K562 (cell line): ENCODE measurements around the gene DIAPH3. TPM values are rescaled to one million over a fixed set of nuclear protein-coding genes. Genes with fewer than 3 reads are reported as not detected.

ENCODE experiments used
- ATAC-seq: fragments of 200-7000 bp; cut with Tn5 transposase; 3 replicates; pipeline ENCODE4 v1.9.1; 2020; ENCODE audit warnings: moderate library complexity
- BruUV-seq: library from RNA; stranded (reverse); fragments of 400-500 nt; replicated peaks from 2 replicates; lab custom pipeline; 2021; lab: Mats Ljungman, UMichigan
- CTCF ChIA-PET: fragments of 300-600 bp; formaldehyde crosslinking; extraction: SDS; loops from one replicate; lab custom pipeline; 2021; ENCODE audit warnings: low intra/inter-chr PET ratio; lab: Yijun Ruan, JAX
- POLR2A ChIA-PET: fragments of 300-600, 350-650 bp; sonication (Branson Sonifier 250); formaldehyde crosslinking; extraction: SDS; loops from one replicate; lab custom pipeline; 2021; ENCODE audit warnings: antibody characterized with exemption, inconsistent platforms; lab: Yijun Ruan, JAX
- DNase-seq, 4 experiments: peaks; one replicate each; pipeline versions ENCODE4 v3.0.0 to v3.0.0-alpha.2; 2011 to 2018; ENCODE audit warnings: low spot score in 3 of 4, mixed read lengths in 3 of 4; ENCODE audit errors: extremely low read depth in 1 of 4
- FAIRE-seq: peaks from 2 replicates; lab custom pipeline; 2011; peaks lifted over from hg19 to GRCh38; lab: Jason Lieb, UNC
- H2AFZ ChIP-seq: 2 replicates; pipeline ENCODE4 v1.6.0; 2011; ENCODE audit warnings: low read depth, low read length, control low read depth, inconsistent platforms
- H3K27ac ChIP-seq: fragments of 200-600 bp; 3 replicates; pipeline ENCODE4 v1.8.0; 2011; ENCODE audit warnings: low read depth, mild to moderate bottlenecking, control low read depth, inconsistent platforms, low read length, moderate library complexity, mixed read lengths; ENCODE audit errors: extremely low read depth
- H3K27me3 ChIP-seq, 2 experiments: fragments of 300-600 bp in 1 of 2; 2 replicates in 1 of 2; 3 replicates in 1 of 2; pipeline versions ENCODE4 v1.6.0 to v1.8.0; 2011; ENCODE audit warnings: inconsistent platforms in 2 of 2, low read length in 2 of 2, mild to moderate bottlenecking in 1 of 2, mixed read lengths in 1 of 2, moderate library complexity in 1 of 2; ENCODE audit not compliant: control insufficient read depth in 2 of 2, insufficient read depth in 2 of 2
- H3K36me3 ChIP-seq: fragments of 300-600 bp; 3 replicates; pipeline ENCODE4 v1.8.0; 2011; ENCODE audit warnings: mild to moderate bottlenecking, low read length, inconsistent platforms; ENCODE audit not compliant: control insufficient read depth, insufficient read depth
- H3K4me1 ChIP-seq, 2 experiments: fragments of 200-600 bp in 1 of 2; replicated peaks in 1 of 2; 2 replicates in 1 of 2; 3 replicates in 1 of 2; pipeline versions ENCODE4 v1.5.1 to v1.8.0; 2011; ENCODE audit warnings: inconsistent platforms in 2 of 2, low read length in 2 of 2, mild to moderate bottlenecking in 1 of 2, mixed read lengths in 1 of 2, moderate library complexity in 1 of 2; ENCODE audit not compliant: control insufficient read depth in 2 of 2, insufficient read depth in 2 of 2
- H3K4me2 ChIP-seq: 2 replicates; pipeline ENCODE4 v1.6.1; 2011; ENCODE audit warnings: low read length, control low read depth, inconsistent platforms, mixed read lengths; ENCODE audit not compliant: insufficient read depth
- H3K4me3 ChIP-seq: fragments of 200-600 bp; sonication (generic), shearing (Covaris generic); 2 replicates; pipeline ENCODE4 v1.5.1; 2016; ENCODE audit warnings: control low read depth, inconsistent platforms
- H3K79me2 ChIP-seq: fragments of 200-600 bp; 3 replicates; pipeline ENCODE4 v1.8.0; 2011; ENCODE audit warnings: low read length, inconsistent platforms; ENCODE audit not compliant: control insufficient read depth, insufficient read depth
- H3K9ac ChIP-seq, 2 experiments: 2 replicates each; pipeline versions ENCODE4 v1.6.0 to v1.6.1; 2011; ENCODE audit warnings: low read depth in 2 of 2, low read length in 2 of 2, control low read depth in 1 of 2, inconsistent platforms in 1 of 2, mild to moderate bottlenecking in 1 of 2, mixed read lengths in 1 of 2; ENCODE audit not compliant: insufficient read depth in 1 of 2
- H3K9me1 ChIP-seq: one replicate; pipeline ENCODE4 v1.6.0; 2011; ENCODE audit warnings: inconsistent platforms, mild to moderate bottlenecking, low read length, moderate library complexity; ENCODE audit not compliant: control insufficient read depth, insufficient read depth
- H3K9me3 ChIP-seq: replicated peaks from 2 replicates; pipeline ENCODE4 v1.5.1; 2011; ENCODE audit warnings: low read depth, low read length, inconsistent platforms; ENCODE audit not compliant: control insufficient read depth, insufficient read depth
- H4K20me1 ChIP-seq: replicated peaks from 2 replicates; pipeline ENCODE4 v1.6.1; 2011; ENCODE audit warnings: low read length, inconsistent platforms, mixed read lengths; ENCODE audit not compliant: control insufficient read depth, insufficient read depth
- BMI1 ChIP-seq: fragments of 150-350 bp; IDR thresholded peaks from 2 replicates; pipeline ENCODE4 v1.6.1; 2014; ENCODE audit warnings: low read length
- C11orf30 ChIP-seq: fragments of 450-650 bp; IDR thresholded peaks from 2 replicates; pipeline ENCODE4 v1.6.1; 2016; ENCODE audit warnings: low read depth, mild to moderate bottlenecking
- CAMTA2 ChIP-seq: fragments of 250-450 bp; sonication (Bioruptor Pico); conservative IDR thresholded peaks from 2 replicates; pipeline ENCODE4 v1.5.1; 2022
- CREB1 ChIP-seq, 2 experiments: sonication (generic) in 1 of 2; formaldehyde crosslinking in 1 of 2; IDR thresholded peaks; 2 replicates each; pipeline versions ENCODE4 v1.6.1 to v1.8.0; 2012 to 2022; ENCODE audit warnings: inconsistent platforms in 1 of 2, mild to moderate bottlenecking in 1 of 2, missing genetic modification reagents in 1 of 2, moderate library complexity in 1 of 2
- ETV5 ChIP-seq: sonication (generic); formaldehyde crosslinking; IDR thresholded peaks from 2 replicates; pipeline ENCODE4 v1.4.0; 2020; ENCODE audit warnings: low read depth, mild to moderate bottlenecking, missing genetic modification reagents
- HMG20B ChIP-seq: fragments of 250-450 bp; sonication (Bioruptor Pico); IDR thresholded peaks from 2 replicates; pipeline ENCODE4 v1.5.0; 2021; ENCODE audit warnings: mild to moderate bottlenecking
- JUNB ChIP-seq: fragments of 450-650 bp; formaldehyde crosslinking; conservative IDR thresholded peaks from 2 replicates; pipeline ENCODE4 v1.4.0; 2020; ENCODE audit warnings: mild to moderate bottlenecking
- KDM2B ChIP-seq: fragments of 250-450 bp; sonication (Bioruptor Pico); IDR thresholded peaks from 2 replicates; pipeline ENCODE4 v1.8.0; 2021; ENCODE audit warnings: mild to moderate bottlenecking, moderate library complexity
- MTA1 ChIP-seq: fragments of 450-650 bp; IDR thresholded peaks from 2 replicates; pipeline ENCODE4 v1.6.1; 2017; ENCODE audit warnings: borderline replicate concordance
- RBM34 ChIP-seq: fragments of 200-400 bp; formaldehyde crosslinking; IDR thresholded peaks from 2 replicates; pipeline ENCODE4 v1.6.1; 2018; ENCODE audit warnings: low read length, borderline replicate concordance; ENCODE audit not compliant: insufficient read depth
- RHOXF2B ChIP-seq: fragments of 250-450 bp; sonication (Bioruptor Pico); conservative IDR thresholded peaks from 2 replicates; pipeline ENCODE4 v1.5.1; 2021
- TAF15 ChIP-seq: fragments of 200-400 bp; formaldehyde crosslinking; IDR thresholded peaks from 2 replicates; pipeline ENCODE4 v1.6.1; 2017; ENCODE audit warnings: mild to moderate bottlenecking, low read depth, low read length, moderate library complexity
- U2AF1 ChIP-seq: fragments of 200-400 bp; formaldehyde crosslinking; optimal IDR thresholded peaks from 2 replicates; pipeline ENCODE3; 2017; ENCODE audit warnings: mild to moderate bottlenecking, low read depth, low read length, moderate library complexity
- ZBTB8A ChIP-seq: fragments of 450-650 bp; IDR thresholded peaks from 2 replicates; pipeline ENCODE4 v1.6.1; 2018; ENCODE audit warnings: mild to moderate bottlenecking, moderate library complexity; ENCODE audit not compliant: partially characterized antibody
- ZC3H8 ChIP-seq: fragments of 450-650 bp; IDR thresholded peaks from 2 replicates; pipeline ENCODE4 v1.6.1; 2017
- ZNF24 ChIP-seq: fragments of 450-650 bp; IDR thresholded peaks from 2 replicates; pipeline ENCODE4 v1.6.1; 2016
- ZNF778 ChIP-seq: fragments of 450-650 bp; formaldehyde crosslinking; IDR thresholded peaks from 2 replicates; pipeline ENCODE4 v1.4.0; 2020; ENCODE audit warnings: mild to moderate bottlenecking, moderate library complexity
- WGBS: fragments of 100-300 bp; shearing (Covaris generic); methylation state at CpG from one replicate; pipeline ENCODE4 v1.1.6; 2016; ENCODE audit warnings: low coverage, mixed read lengths; ENCODE audit not compliant: insufficient coverage; ENCODE audit errors: missing lambda C conversion rate; 5-methylcytosine and 5-hydroxymethylcytosine counted together
- in situ Hi-C: fragments of 300-500 bp; cut with MboI; formaldehyde crosslinking; loops from 4 replicates; pipeline ENCODE4 v1.15.0; 2018; ENCODE audit warnings: inconsistent platforms, mixed read lengths
- intact Hi-C: fragments of 100-400 bp; cut with micrococcal nuclease; formaldehyde crosslinking; loops from 2 replicates; pipeline ENCODE4 v1.14.2; 2022
- polyA plus RNA-seq, 8 experiments: library from polyadenylated mRNA; depleted of rRNA in 4 of 8; stranded (reverse) in 5 of 8; unstranded in 3 of 8; fragments of >200 nt; fragmentation: Nextera tagmentation in 2 of 8; fragmentation: Illumina TruSeq in 1 of 8; extraction: Ambion mirVana in 2 of 8; extraction: Trizol in 1 of 8; gene quantifications; 2 replicates each; pipeline versions ENCODE4 v1.2.1 to v1.2.3, GENCODE V29; 2011 to 2014; ENCODE audit warnings: inconsistent platforms in 1 of 8, missing spikeins in 1 of 8
- total RNA-seq, 7 experiments: library from RNA; depleted of rRNA in 6 of 7; stranded (reverse); fragments of >200 nt in 6 of 7; fragmentation: Illumina TruSeq in 2 of 7; extraction: Trizol in 2 of 7; gene quantifications; 2 replicates each; pipeline versions ENCODE4 v1.2.1 to v1.2.3, GENCODE V29; 2011 to 2021; ENCODE audit warnings: low replicate concordance in 1 of 7
- TF ChIP-seq, protein P1 (sequence below): fragments of 450-650 bp; IDR thresholded peaks from 2 replicates; pipeline ENCODE4 v1.6.1; 2018; ENCODE audit not compliant: partially characterized antibody
- TF ChIP-seq, protein P2 (sequence below): fragments of 250-450 bp; sonication (Bioruptor Pico); IDR thresholded peaks from 2 replicates; pipeline ENCODE4 v1.8.0; 2022; ENCODE audit warnings: moderate library complexity, mild to moderate bottlenecking, inconsistent platforms

DIAPH3 gene
- total and polyA plus RNA-seq, 9 of the 15 experiments (the other 6 are each of a cell fraction or from before 2014, with no cell fraction given): 9.0 to 18.7 (median 14.7) TPM

DNA sequence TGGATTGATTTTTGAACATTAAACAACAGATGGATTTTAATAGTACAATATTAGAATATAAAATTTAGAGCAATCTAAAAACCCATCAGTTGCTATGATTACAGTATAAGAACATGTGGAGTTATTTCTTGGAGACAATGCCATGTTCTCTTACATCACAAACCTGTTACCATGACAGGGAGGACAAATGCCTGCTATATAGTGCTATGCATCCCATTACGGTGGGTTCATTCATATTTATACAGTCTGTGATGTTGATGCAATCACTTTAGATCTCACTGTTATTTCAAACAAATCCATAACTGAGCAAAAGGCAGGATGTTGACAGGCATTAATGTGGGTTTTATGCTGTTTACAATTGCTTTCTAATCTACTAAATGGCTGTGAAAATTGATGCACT lies 467.5 kb downstream of the DIAPH3 start (continued):
- TF ChIP-seq, protein P1, sequence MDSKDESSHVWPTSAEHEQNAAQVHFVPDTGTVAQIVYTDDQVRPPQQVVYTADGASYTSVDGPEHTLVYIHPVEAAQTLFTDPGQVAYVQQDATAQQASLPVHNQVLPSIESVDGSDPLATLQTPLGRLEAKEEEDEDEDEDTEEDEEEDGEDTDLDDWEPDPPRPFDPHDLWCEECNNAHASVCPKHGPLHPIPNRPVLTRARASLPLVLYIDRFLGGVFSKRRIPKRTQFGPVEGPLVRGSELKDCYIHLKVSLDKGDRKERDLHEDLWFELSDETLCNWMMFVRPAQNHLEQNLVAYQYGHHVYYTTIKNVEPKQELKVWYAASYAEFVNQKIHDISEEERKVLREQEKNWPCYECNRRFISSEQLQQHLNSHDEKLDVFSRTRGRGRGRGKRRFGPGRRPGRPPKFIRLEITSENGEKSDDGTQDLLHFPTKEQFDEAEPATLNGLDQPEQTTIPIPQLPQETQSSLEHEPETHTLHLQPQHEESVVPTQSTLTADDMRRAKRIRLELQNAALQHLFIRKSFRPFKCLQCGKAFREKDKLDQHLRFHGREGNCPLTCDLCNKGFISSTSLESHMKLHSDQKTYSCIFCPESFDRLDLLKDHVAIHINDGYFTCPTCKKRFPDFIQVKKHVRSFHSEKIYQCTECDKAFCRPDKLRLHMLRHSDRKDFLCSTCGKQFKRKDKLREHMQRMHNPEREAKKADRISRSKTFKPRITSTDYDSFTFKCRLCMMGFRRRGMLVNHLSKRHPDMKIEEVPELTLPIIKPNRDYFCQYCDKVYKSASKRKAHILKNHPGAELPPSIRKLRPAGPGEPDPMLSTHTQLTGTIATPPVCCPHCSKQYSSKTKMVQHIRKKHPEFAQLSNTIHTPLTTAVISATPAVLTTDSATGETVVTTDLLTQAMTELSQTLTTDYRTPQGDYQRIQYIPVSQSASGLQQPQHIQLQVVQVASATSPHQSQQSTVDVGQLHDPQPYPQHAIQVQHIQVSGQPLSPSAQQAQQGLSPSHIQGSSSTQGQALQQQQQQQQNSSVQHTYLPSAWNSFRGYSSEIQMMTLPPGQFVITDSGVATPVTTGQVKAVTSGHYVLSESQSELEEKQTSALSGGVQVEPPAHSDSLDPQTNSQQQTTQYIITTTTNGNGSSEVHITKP: no peak
- no peak for TF ChIP-seq KDM2B (CRISPR knock-in tag)
- no peak for TF ChIP-seq HMG20B (CRISPR knock-in tag)
- TF ChIP-seq, protein P2, sequence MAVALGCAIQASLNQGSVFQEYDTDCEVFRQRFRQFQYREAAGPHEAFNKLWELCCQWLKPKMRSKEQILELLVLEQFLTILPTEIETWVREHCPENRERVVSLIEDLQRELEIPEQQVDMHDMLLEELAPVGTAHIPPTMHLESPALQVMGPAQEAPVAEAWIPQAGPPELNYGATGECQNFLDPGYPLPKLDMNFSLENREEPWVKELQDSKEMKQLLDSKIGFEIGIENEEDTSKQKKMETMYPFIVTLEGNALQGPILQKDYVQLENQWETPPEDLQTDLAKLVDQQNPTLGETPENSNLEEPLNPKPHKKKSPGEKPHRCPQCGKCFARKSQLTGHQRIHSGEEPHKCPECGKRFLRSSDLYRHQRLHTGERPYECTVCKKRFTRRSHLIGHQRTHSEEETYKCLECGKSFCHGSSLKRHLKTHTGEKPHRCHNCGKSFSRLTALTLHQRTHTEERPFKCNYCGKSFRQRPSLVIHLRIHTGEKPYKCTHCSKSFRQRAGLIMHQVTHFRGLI (CRISPR knock-in tag): no peak
- no peak for TF ChIP-seq MTA1

DNA sequence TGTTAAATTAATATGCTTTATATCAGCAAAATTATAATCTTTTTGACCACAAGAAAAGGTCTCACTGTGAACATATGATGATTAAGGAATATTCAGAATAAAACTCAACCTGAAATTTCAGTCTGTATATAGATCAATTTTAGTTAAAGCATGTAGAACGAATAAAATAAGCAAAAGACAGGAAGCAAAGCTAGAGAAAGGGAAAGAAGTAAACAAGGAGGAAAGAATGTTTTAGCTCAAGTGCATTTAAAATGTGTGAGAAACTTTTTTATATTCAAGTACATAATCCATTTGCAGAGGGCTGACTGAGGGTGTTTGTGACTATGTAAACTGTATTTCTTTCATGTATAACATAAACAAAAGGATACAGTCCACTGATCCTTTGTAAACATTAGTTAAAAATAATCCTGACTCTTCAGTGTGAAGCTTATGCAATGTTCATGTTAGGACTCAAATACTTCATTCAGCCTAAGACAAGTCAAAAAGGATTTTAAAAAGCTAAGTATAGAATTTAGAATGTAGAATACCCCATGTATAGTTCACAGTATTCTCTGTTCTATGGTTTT lies 472.1 kb downstream of the DIAPH3 start:
- Histone ChIP-seq H3K79me2 (no peaks in the 10 kb centered on the region), H4K20me1 (no peaks in the 10 kb centered on the region), H3K9me1 (no peaks in the 10 kb centered on the region), H3K9ac (no peak overlapping the region), H2AFZ (no peak overlapping the region), H3K27me3 (no peaks in the 10 kb centered on the region), H3K4me2 (no peak overlapping the region), H3K9me3 (no peaks in the 10 kb centered on the region), H3K4me3 (no peak overlapping the region), H3K36me3 (no peaks in the 10 kb centered on the region), H3K4me1 (no peaks in the 10 kb centered on the region), H3K27ac (no peak overlapping the region)
- ChIA-PET CTCF (no interaction called here), POLR2A (interaction anchor here (0.6 to 0.8 kb wide), 2 partner anchors 12 to 21 kb away, joined by 3 to 5 read pairs; no protein-coding TSS in a partner anchor)
- no peak for DNase-seq
- 15% methylated on average over 1 of the region's 1 CpG for WGBS
- intact Hi-C loops (no loop called here), in situ Hi-C loops (no loop called here)
- ATAC-seq: no peak
- BruUV-seq: no TSS peak
- no peak for FAIRE-seq
- TF ChIP-seq C11orf30 (no peak), BMI1 (no peak), CREB1 (IDR thresholded peaks at IDR 0.05) (no peak), CREB1 (CRISPR knock-in tag; IDR thresholded peaks at IDR 0.05) (no peak), ETV5 (CRISPR knock-in tag) (no peak), CAMTA2 (no peak), TAF15 (no peak), ZNF778 (CRISPR knock-in tag) (no peak), ZBTB8A (no peak), U2AF1 (no peak), ZC3H8 (no peak), ZNF24 (no peak), JUNB (no peak), RBM34 (no peak), RHOXF2B (CRISPR knock-in tag) (no peak)
